HEK293 (cell line): ENCODE data around the gene LRRC27.

ENCODE experiments used
- CTCF ChIA-PET: fragments of 350-600 bp; formaldehyde crosslinking; extraction: SDS; loops from one replicate; lab custom pipeline; 2021; ENCODE audit warnings: antibody characterized with exemption; lab: Yijun Ruan, JAX
- POLR2A ChIA-PET: fragments of 300-600 bp; formaldehyde crosslinking; extraction: SDS; loops from one replicate; lab custom pipeline; 2020; ENCODE audit warnings: antibody characterized with exemption, inconsistent platforms; lab: Yijun Ruan, JAX
- H3K27ac ChIP-seq: fragments of 200-500 bp; sonication (Bioruptor generic); 2 replicates; pipeline ENCODE4 v1.5.1; 2014; ENCODE audit warnings: low read depth, low read length, control low read depth, inconsistent platforms; ENCODE audit errors: extremely low read depth
- H3K36me3 ChIP-seq, 2 experiments: fragments of 200-500 bp in 1 of 2; sonication (Bioruptor generic) in 1 of 2; 1 replicate in 1 of 2; 2 replicates in 1 of 2; pipeline ENCODE4 v1.5.1; 2014 to 2017; ENCODE audit warnings: inconsistent platforms in 2 of 2, low read length in 2 of 2; ENCODE audit not compliant: control insufficient read depth in 2 of 2, insufficient read depth in 1 of 2
- H3K4me1 ChIP-seq: fragments of 200-500 bp; sonication (Bioruptor generic); 2 replicates; pipeline ENCODE4 v1.5.1; 2014; ENCODE audit warnings: mild to moderate bottlenecking, low read length, inconsistent platforms; ENCODE audit not compliant: control insufficient read depth, insufficient read depth
- H3K4me3 ChIP-seq: 2 replicates; pipeline ENCODE4 v1.5.1; 2011; ENCODE audit warnings: low read depth, mild to moderate bottlenecking, control low read depth, low read length, moderate library complexity
- H3K9me3 ChIP-seq: fragments of 200-500 bp; sonication (Bioruptor generic); 2 replicates; pipeline ENCODE4 v1.5.1; 2014; ENCODE audit warnings: low read depth, low read length, inconsistent platforms; ENCODE audit not compliant: control insufficient read depth, insufficient read depth
- BCL11B ChIP-seq: fragments of 450-650 bp; formaldehyde crosslinking; IDR thresholded peaks from 2 replicates; pipeline ENCODE4 v1.5.1; 2016; ENCODE audit warnings: low read depth, missing biosample characterization, missing genetic modification characterization
- FEZF1 ChIP-seq: fragments of 450-650 bp; formaldehyde crosslinking; IDR thresholded peaks from 2 replicates; pipeline ENCODE4 v1.5.1; 2016; ENCODE audit warnings: missing biosample characterization, missing genetic modification characterization
- GLIS1 ChIP-seq: fragments of 450-650 bp; formaldehyde crosslinking; IDR thresholded peaks from 2 replicates; pipeline ENCODE4 v1.5.1; 2016; ENCODE audit warnings: missing biosample characterization, missing genetic modification characterization
- GLIS2 ChIP-seq: fragments of 450-650 bp; formaldehyde crosslinking; IDR thresholded peaks from 2 replicates; pipeline ENCODE4 v1.5.1; 2016; ENCODE audit warnings: missing biosample characterization, missing genetic modification characterization
- KLF9 ChIP-seq: fragments of 450-650 bp; formaldehyde crosslinking; IDR thresholded peaks from 2 replicates; pipeline ENCODE4 v1.5.1; 2016; ENCODE audit warnings: missing biosample characterization, missing genetic modification characterization, low read depth
- SP2 ChIP-seq: fragments of 450-650 bp; formaldehyde crosslinking; IDR thresholded peaks from 2 replicates; pipeline ENCODE4 v1.5.1; 2016; ENCODE audit warnings: missing biosample characterization, missing genetic modification characterization
- SP3 ChIP-seq: fragments of 450-650 bp; formaldehyde crosslinking; IDR thresholded peaks from 2 replicates; pipeline ENCODE4 v1.5.1; 2016; ENCODE audit warnings: missing biosample characterization, missing genetic modification characterization
- TCF7L2 ChIP-seq: IDR thresholded peaks from 2 replicates; pipeline ENCODE4 v1.6.1; 2011; ENCODE audit warnings: low read depth, mild to moderate bottlenecking, inconsistent platforms, low read length, moderate library complexity, borderline replicate concordance
- TSHZ1 ChIP-seq: fragments of 450-650 bp; formaldehyde crosslinking; IDR thresholded peaks from 2 replicates; pipeline ENCODE4 v1.5.1; 2016; ENCODE audit warnings: missing biosample characterization, missing genetic modification characterization, borderline replicate concordance
- ZBTB20 ChIP-seq: fragments of 450-650 bp; formaldehyde crosslinking; IDR thresholded peaks from 2 replicates; pipeline ENCODE4 v1.5.1; 2016; ENCODE audit warnings: missing biosample characterization, missing genetic modification characterization
- ZBTB48 ChIP-seq: fragments of 450-650 bp; formaldehyde crosslinking; IDR thresholded peaks from 2 replicates; pipeline ENCODE4 v1.5.1; 2016; ENCODE audit warnings: missing biosample characterization, missing genetic modification characterization
- ZFP69B ChIP-seq: fragments of 450-650 bp; formaldehyde crosslinking; IDR thresholded peaks from 2 replicates; pipeline ENCODE4 v1.5.1; 2016; ENCODE audit warnings: missing biosample characterization, missing genetic modification characterization
- ZIC2 ChIP-seq: fragments of 450-650 bp; formaldehyde crosslinking; IDR thresholded peaks from 2 replicates; pipeline ENCODE4 v1.5.1; 2016; ENCODE audit warnings: missing biosample characterization, missing genetic modification characterization
- ZNF175 ChIP-seq: fragments of 450-650 bp; formaldehyde crosslinking; IDR thresholded peaks from 2 replicates; pipeline ENCODE4 v1.5.1; 2016; ENCODE audit warnings: missing biosample characterization, missing genetic modification characterization
- ZNF184 ChIP-seq: fragments of 450-650 bp; IDR thresholded peaks from 2 replicates; pipeline ENCODE4 v1.5.1; 2018; ENCODE audit warnings: missing biosample characterization, mild to moderate bottlenecking, missing genetic modification characterization
- ZNF19 ChIP-seq: fragments of 450-650 bp; formaldehyde crosslinking; IDR thresholded peaks from 2 replicates; pipeline ENCODE4; 2016; ENCODE audit warnings: missing biosample characterization, missing genetic modification characterization, low read depth
- ZNF214 ChIP-seq: fragments of 450-650 bp; formaldehyde crosslinking; IDR thresholded peaks from 2 replicates; pipeline ENCODE4 v1.5.1; 2017; ENCODE audit warnings: missing biosample characterization, mild to moderate bottlenecking, missing genetic modification characterization, borderline replicate concordance
- ZNF335 ChIP-seq: fragments of 450-650 bp; formaldehyde crosslinking; conservative IDR thresholded peaks from 2 replicates; pipeline ENCODE4 v1.5.1; 2016; ENCODE audit warnings: missing biosample characterization, missing genetic modification characterization
- ZNF362 ChIP-seq: fragments of 450-650 bp; formaldehyde crosslinking; IDR thresholded peaks from 2 replicates; pipeline ENCODE4 v1.5.1; 2016; ENCODE audit warnings: missing biosample characterization, missing genetic modification characterization
- ZNF433 ChIP-seq: fragments of 450-650 bp; formaldehyde crosslinking; IDR thresholded peaks from 2 replicates; pipeline ENCODE4 v1.5.1; 2016; ENCODE audit warnings: missing biosample characterization, missing genetic modification characterization, low read depth
- ZNF449 ChIP-seq: fragments of 450-650 bp; formaldehyde crosslinking; IDR thresholded peaks from 2 replicates; pipeline ENCODE4 v1.5.1; 2017; ENCODE audit warnings: missing biosample characterization, mild to moderate bottlenecking, missing genetic modification characterization, moderate library complexity
- ZNF548 ChIP-seq: fragments of 450-650 bp; formaldehyde crosslinking; IDR thresholded peaks from 2 replicates; pipeline ENCODE4 v1.5.1; 2016; ENCODE audit warnings: missing biosample characterization, missing genetic modification characterization
- ZNF561 ChIP-seq: fragments of 450-650 bp; IDR thresholded peaks from 2 replicates; pipeline ENCODE4 v1.5.1; 2018; ENCODE audit warnings: missing biosample characterization, missing genetic modification characterization, borderline replicate concordance
- ZNF629 ChIP-seq: fragments of 450-650 bp; formaldehyde crosslinking; IDR thresholded peaks from 2 replicates; pipeline ENCODE4 v1.5.1; 2017; ENCODE audit warnings: missing biosample characterization, missing genetic modification characterization
- ZNF658 ChIP-seq: fragments of 450-650 bp; formaldehyde crosslinking; IDR thresholded peaks from 2 replicates; pipeline ENCODE4; 2016; ENCODE audit warnings: missing biosample characterization, missing genetic modification characterization
- ZNF768 ChIP-seq: fragments of 450-650 bp; formaldehyde crosslinking; IDR thresholded peaks from 2 replicates; pipeline ENCODE4 v1.5.1; 2018; ENCODE audit warnings: missing biosample characterization, mild to moderate bottlenecking, missing genetic modification characterization
- ZNF837 ChIP-seq: fragments of 450-650 bp; formaldehyde crosslinking; IDR thresholded peaks from 2 replicates; pipeline ENCODE4 v1.5.1; 2016; ENCODE audit warnings: missing biosample characterization, missing genetic modification characterization
- ZNF843 ChIP-seq: fragments of 450-650 bp; formaldehyde crosslinking; IDR thresholded peaks from 2 replicates; pipeline ENCODE4 v1.5.1; 2016; ENCODE audit warnings: missing biosample characterization, missing genetic modification characterization

The LRRC27 gene

GRCh38 chr10:132389433-132390169, 57.6 kb downstream of the LRRC27 start:
- H3K27ac ChIP-seq, result no peak overlapping the region
- H3K4me3 ChIP-seq, result no peak overlapping the region
- ChIA-PET POLR2A (no interaction called here), CTCF (interaction anchor here (0.5 to 0.6 kb wide), 2 partner anchors 65 to 113 kb away, joined by 3 read pairs; no protein-coding TSS in a partner anchor)
- H3K9me3 ChIP-seq, result no peaks in the 10 kb centered on the region
- no peaks in the 10 kb centered on the region for H3K36me3 ChIP-seq
- peaks cover 3% of the 10 kb centered on the region; the same call in 1 of the 2 replicates for H3K4me1 ChIP-seq
- TF ChIP-seq ZNF561 (no peak), ZNF768 (tag by site-specific recombination) (no peak), ZFP69B (no peak), ZIC2 (tag by site-specific recombination) (0 out of 2 replicates have a peak, but pooled peaks have one; percentile 42), ZNF843 (no peak), SP3 (tag by site-specific recombination) (peak; percentile 53), ZNF449 (tag by site-specific recombination) (peak; percentile 78), ZNF19 (tag by site-specific recombination) (no peak), ZNF175 (tag by site-specific recombination) (no peak), ZNF214 (tag by site-specific recombination) (no peak), ZNF184 (tag by site-specific recombination) (no peak), ZBTB48 (peak; percentile 88), ZNF433 (tag by site-specific recombination) (no peak), SP2 (0 out of 2 replicates have a peak, but pooled peaks have one; percentile 7), KLF9 (tag by site-specific recombination) (0 out of 2 replicates have a peak, but pooled peaks have one; percentile 16), ZNF362 (no peak), GLIS1 (peak; percentile 92), FEZF1 (tag by site-specific recombination) (peak; percentile 57), ZNF548 (tag by site-specific recombination) (no peak), ZBTB20 (tag by site-specific recombination) (no peak; the same call in 1 of the 2 replicates), ZNF335 (tag by site-specific recombination) (0 out of 2 replicates have a peak, but pooled peaks have one; percentile 22), TCF7L2 (no peak), ZNF629 (tag by site-specific recombination) (no peak), ZNF837 (tag by site-specific recombination) (no peak), ZNF658 (tag by site-specific recombination) (no peak), GLIS2 (tag by site-specific recombination) (no peak; the same call in 1 of the 2 replicates), BCL11B (0 out of 2 replicates have a peak, but pooled peaks have one; percentile 2), TSHZ1 (no peak)
